ENCODE results near the gene KRT74.
A peak's percentile ranks its signal among the peaks of the same experiment; 100 is the strongest.

The KRT74 gene

GRCh38 chr12:52584156-52584682, 10.6 kb upstream of the KRT74 start:
- no peak for TF ChIP-seq MAX (IDR thresholded peaks at IDR 0.05)
- TF ChIP-seq REST (IDR thresholded peaks at IDR 0.05; ENCODE audit: low read depth) = no peak
- TF ChIP-seq TCF12 (IDR thresholded peaks at IDR 0.05; ENCODE audit: low read depth) = no peak
- TF ChIP-seq RAD21 (IDR thresholded peaks at IDR 0.05; ENCODE audit: low read depth) = no peak
- TF ChIP-seq EGR1 (IDR thresholded peaks at IDR 0.05) = no peak
- no peak for TF ChIP-seq CREB1 (IDR thresholded peaks at IDR 0.05; ENCODE audit: low read depth)
- TF ChIP-seq TEAD4 (IDR thresholded peaks at IDR 0.05) = no peak
- TF ChIP-seq EP300 (IDR thresholded peaks at IDR 0.05; ENCODE audit: borderline replicate concordance) = no peak
- no peak for TF ChIP-seq YY1 (IDR thresholded peaks at IDR 0.05; ENCODE audit: low read depth)
- TF ChIP-seq NFIC (IDR thresholded peaks at IDR 0.05) = no peak
- TF ChIP-seq CEBPB (IDR thresholded peaks at IDR 0.05) = no peak
- TF ChIP-seq ZBTB7A (IDR thresholded peaks at IDR 0.05; ENCODE audit: low read depth) = no peak
- TF ChIP-seq FOXM1 (IDR thresholded peaks at IDR 0.05; ENCODE audit: borderline replicate concordance, low read depth) = no peak
- no peak for TF ChIP-seq TAF1 (IDR thresholded peaks at IDR 0.05; ENCODE audit: low read depth)
- TF ChIP-seq USF1 (IDR thresholded peaks at IDR 0.05) = no peak

- TF ChIP-seq RAD21 (IDR thresholded peaks at IDR 0.05; ENCODE audit: low read depth) (peak; percentile 98), FOXM1 (IDR thresholded peaks at IDR 0.05; ENCODE audit: borderline replicate concordance, low read depth) (no peak), EGR1 (IDR thresholded peaks at IDR 0.05) (no peak; the same call in 1 of the 2 replicates)
Observed at GRCh38 chr12:52582971-52583456, 9.4 kb upstream of the KRT74 start.

- TF ChIP-seq TAF1 (IDR thresholded peaks at IDR 0.05; ENCODE audit: low read depth) = no peak
- no peak for TF ChIP-seq CEBPB (IDR thresholded peaks at IDR 0.05)
- no peak for TF ChIP-seq EGR1 (IDR thresholded peaks at IDR 0.05)
- no peak for TF ChIP-seq MAX (IDR thresholded peaks at IDR 0.05)
- TF ChIP-seq CREB1 (IDR thresholded peaks at IDR 0.05; ENCODE audit: low read depth) = no peak
- no peak for TF ChIP-seq REST (IDR thresholded peaks at IDR 0.05; ENCODE audit: low read depth)
Observed at GRCh38 chr12:52582486-52582885, 8.8 kb upstream of the KRT74 start.

- TF ChIP-seq FOXM1 (IDR thresholded peaks at IDR 0.05; ENCODE audit: borderline replicate concordance, low read depth) (no peak), RAD21 (IDR thresholded peaks at IDR 0.05; ENCODE audit: low read depth) (no peak), REST (IDR thresholded peaks at IDR 0.05; ENCODE audit: low read depth) (no peak), TCF12 (IDR thresholded peaks at IDR 0.05; ENCODE audit: low read depth) (no peak), EP300 (IDR thresholded peaks at IDR 0.05; ENCODE audit: borderline replicate concordance) (no peak), YY1 (IDR thresholded peaks at IDR 0.05; ENCODE audit: low read depth) (no peak), MAX (IDR thresholded peaks at IDR 0.05) (peak; percentile 85), USF1 (IDR thresholded peaks at IDR 0.05) (no peak), EGR1 (IDR thresholded peaks at IDR 0.05) (no peak), CREB1 (IDR thresholded peaks at IDR 0.05; ENCODE audit: low read depth) (no peak), ZBTB7A (IDR thresholded peaks at IDR 0.05; ENCODE audit: low read depth) (no peak), CEBPB (IDR thresholded peaks at IDR 0.05) (peak; percentile 19; the same call in 1 of the 2 replicates), TEAD4 (IDR thresholded peaks at IDR 0.05) (0 out of 2 replicates have a peak, but pooled peaks have one; percentile 24), NFIC (IDR thresholded peaks at IDR 0.05) (peak; percentile 84), TAF1 (IDR thresholded peaks at IDR 0.05; ENCODE audit: low read depth) (no peak)
Observed at GRCh38 chr12:52581481-52581880, 7.8 kb upstream of the KRT74 start.
